ENCODE data around the gene TARS1.
"Not testable (repeated sequence)": the region's sequence is repeated elsewhere in the genome, so short reads cannot be mapped to it uniquely, and the experiment has no call there.

TARS1 gene

GRCh38 chr5:33490071-33490665, 49.4 kb downstream of the TARS1 start:
- DNase-seq = no peak

- no peak for DNase-seq
These were observed 51.2 kb downstream of the TARS1 start for GRCh38 chr5:33491941-33492340.

- no peak for DNase-seq
These were observed 53.7 kb downstream of the TARS1 start for GRCh38 chr5:33494466-33494865.

GRCh38 chr5:33501260-33501659, 60.5 kb downstream of the TARS1 start:
- no peak for DNase-seq

GRCh38 chr5:33501899-33502298, 61.1 kb downstream of the TARS1 start:
- no peak for DNase-seq

- no peak for DNase-seq
These were observed 63.8 kb downstream of the TARS1 start for GRCh38 chr5:33504570-33504969.

- no peak for DNase-seq
These were observed 66.7 kb downstream of the TARS1 start for GRCh38 chr5:33507426-33507825.

GRCh38 chr5:33509036-33509435, 68.3 kb downstream of the TARS1 start:
- DNase-seq = no peak

GRCh38 chr5:33513462-33514185, 72.9 kb downstream of the TARS1 start:
- DNase-seq = no peak

- DNase-seq = not testable (repeated sequence)
These were observed 74.6 kb downstream of the TARS1 start for GRCh38 chr5:33515366-33515765.

GRCh38 chr5:33516421-33516820, 75.7 kb downstream of the TARS1 start:
- DNase-seq = no peak
